Ovary (tissue), 9 donors: ENCODE measurements around the gene SYNPO. TPM values are rescaled to one million over a fixed set of nuclear protein-coding genes. Genes with fewer than 3 reads are reported as not detected.

Source experiments
- DNase-seq, 5 donors: peaks; one replicate each; pipeline ENCODE4 v3.0.0-alpha.2; 2019 to 2020
- H3K27ac ChIP-seq, 2 donors: fragments of 200-600 bp; one replicate each; pipeline versions ENCODE4 v1.5.1 to v1.8.0; 2019 to 2022
- H3K27me3 ChIP-seq: fragments of 200-600 bp; one replicate; pipeline ENCODE4 v1.8.0; 2022
- H3K36me3 ChIP-seq: fragments of 200-600 bp; sonication (generic); one replicate; pipeline ENCODE4 v1.5.1; 2019
- H3K4me1 ChIP-seq: one replicate; pipeline ENCODE4 v1.8.1; 2013; ENCODE audit warnings: mild to moderate bottlenecking, moderate library complexity; ENCODE audit not compliant: insufficient read depth
- H3K4me3 ChIP-seq: fragments of 200-600 bp; sonication (generic); one replicate; pipeline ENCODE4 v1.5.1; 2017
- H3K9me3 ChIP-seq, 2 donors: fragments of 200-600 bp in 1 of 2; sonication (generic) in 1 of 2; one replicate each; pipeline versions ENCODE4 v1.5.1 to v1.8.1; 2013 to 2019; ENCODE audit warnings: mild to moderate bottlenecking in 1 of 2, moderate library complexity in 1 of 2
- EP300 ChIP-seq: sonication (generic); formaldehyde crosslinking; IDR thresholded peaks from one replicate; pipeline ENCODE4 v1.6.1; 2017; ENCODE audit warnings: antibody characterized with exemption
- POLR2A ChIP-seq: fragments of 450-650 bp; IDR thresholded peaks from one replicate; pipeline ENCODE4 v1.6.1; 2017; ENCODE audit warnings: antibody characterized with exemption, mild to moderate bottlenecking, moderate library complexity
- WGBS, 3 donors: extraction: QIAGEN DNeasy Blood & Tissue Kit in 1 of 3; methylation state at CpG; one replicate each; pipeline versions ENCODE4 v1.1.5 to v1.1.7; 2013 to 2017; 5-methylcytosine and 5-hydroxymethylcytosine counted together
- intact Hi-C, 4 donors: fragments of 100-400 bp; cut with DNase I; formaldehyde crosslinking; loops; one replicate each; pipeline versions ENCODE4 v1.11.0 to v1.15.1; 2022 to 2023
- polyA plus RNA-seq, 2 donors: library from polyadenylated mRNA; stranded (reverse); fragments of 200-250 nt in 1 of 2; fragments of 350-450 nt in 1 of 2; fragmentation: Illumina TruSeq in 1 of 2; extraction: RNeasy Lipid Tissue Mini Kit (QIAGEN cat#74804) in 1 of 2; gene quantifications; one replicate each; pipeline ENCODE4 v1.2.3, GENCODE V29; 2013 to 2014
- total RNA-seq, 7 donors: library from RNA; depleted of rRNA in 2 of 7; stranded (reverse); fragments of >200 nt in 2 of 7; fragmentation: NEBNext Ultra II Directional in 3 of 7; extraction: Animal tissue kit (Norgen Biotek cat#: 25700) in 3 of 7; gene quantifications; one replicate each; pipeline versions ENCODE4 v1.1.0 to v1.2.4, GENCODE V29; 2016 to 2023
- TF ChIP-seq, protein P1 (sequence below), 3 donors: fragments of 450-650 bp in 2 of 3; fragments of 200-600 bp in 1 of 3; IDR thresholded peaks; one replicate each; pipeline versions ENCODE4 v1.5.1 to v1.8.0; 2016 to 2022; ENCODE audit warnings: antibody characterized with exemption in 3 of 3, mild to moderate bottlenecking in 1 of 3
- donor health status: DM: no; HTN: no; CAD: no; lungs with moderate emphysema.
- donor health status: DM: no; HTN: no; CAD: no.
- donor health status: Bipolar disorder and iron deficiency.
- donor health status: DM: yes; HTN: yes; CAD: no.
- donor health status: DM: no; HTN: no; CAD: no.
- donor health status: DM: yes; HTN: yes; CAD: no.

SYNPO gene
- total and polyA plus RNA-seq, 9 donors = 8.3 to 174 (median 70.2) TPM

DNA sequence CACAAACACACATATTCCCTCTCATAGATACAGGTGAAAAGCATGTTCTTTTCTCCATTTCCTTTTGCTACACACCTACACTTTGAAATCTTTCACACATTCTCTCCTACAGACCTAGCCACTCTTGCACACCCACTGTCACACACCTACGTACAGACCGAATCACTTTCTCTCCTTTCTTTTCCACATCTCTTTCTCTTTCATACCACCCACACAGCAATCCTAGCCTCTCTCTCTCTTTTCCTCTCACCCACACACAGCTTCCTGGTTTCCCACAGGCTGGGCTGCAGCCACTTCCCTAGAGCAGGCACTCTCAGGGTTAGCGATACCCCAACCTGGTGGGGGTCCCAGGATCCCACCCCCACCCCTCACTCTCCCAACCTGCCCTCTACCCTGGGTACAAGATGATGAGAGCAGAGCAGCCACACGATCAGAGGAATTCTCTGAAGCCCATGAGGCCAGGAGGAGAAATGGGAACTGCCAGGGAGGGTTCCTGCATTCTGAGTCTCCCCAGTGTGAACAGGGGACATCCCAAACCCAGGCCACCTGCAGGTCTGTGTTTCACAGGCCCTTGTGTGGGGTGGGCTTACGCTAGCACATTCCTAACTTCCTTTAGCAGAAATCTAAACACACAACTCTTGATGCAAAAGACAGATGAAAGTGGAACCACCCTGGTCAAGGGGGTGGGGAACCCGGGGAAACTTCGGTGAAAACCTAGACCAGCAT is 17.1 kb upstream of the SYNPO start:
- H3K9me3 ChIP-seq = no peaks in the 10 kb centered on the region
- peaks cover 40% of the 10 kb centered on the region for H3K4me1 ChIP-seq
- 59 to 66% (median 63%) methylated on average over 7 of the region's 7 CpGs for WGBS, 3 donors
- no peaks in the 10 kb centered on the region for H3K27me3 ChIP-seq
- peak overlapping the region in 1 of 2 donors; percentile 80 for H3K27ac ChIP-seq
- no peak for TF ChIP-seq POLR2A
- no peak for TF ChIP-seq EP300
- TF ChIP-seq, protein P1, sequence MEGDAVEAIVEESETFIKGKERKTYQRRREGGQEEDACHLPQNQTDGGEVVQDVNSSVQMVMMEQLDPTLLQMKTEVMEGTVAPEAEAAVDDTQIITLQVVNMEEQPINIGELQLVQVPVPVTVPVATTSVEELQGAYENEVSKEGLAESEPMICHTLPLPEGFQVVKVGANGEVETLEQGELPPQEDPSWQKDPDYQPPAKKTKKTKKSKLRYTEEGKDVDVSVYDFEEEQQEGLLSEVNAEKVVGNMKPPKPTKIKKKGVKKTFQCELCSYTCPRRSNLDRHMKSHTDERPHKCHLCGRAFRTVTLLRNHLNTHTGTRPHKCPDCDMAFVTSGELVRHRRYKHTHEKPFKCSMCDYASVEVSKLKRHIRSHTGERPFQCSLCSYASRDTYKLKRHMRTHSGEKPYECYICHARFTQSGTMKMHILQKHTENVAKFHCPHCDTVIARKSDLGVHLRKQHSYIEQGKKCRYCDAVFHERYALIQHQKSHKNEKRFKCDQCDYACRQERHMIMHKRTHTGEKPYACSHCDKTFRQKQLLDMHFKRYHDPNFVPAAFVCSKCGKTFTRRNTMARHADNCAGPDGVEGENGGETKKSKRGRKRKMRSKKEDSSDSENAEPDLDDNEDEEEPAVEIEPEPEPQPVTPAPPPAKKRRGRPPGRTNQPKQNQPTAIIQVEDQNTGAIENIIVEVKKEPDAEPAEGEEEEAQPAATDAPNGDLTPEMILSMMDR (IDR thresholded peaks at IDR 0.05) = no peak
- no peaks in the 10 kb centered on the region for H3K36me3 ChIP-seq
- H3K4me3 ChIP-seq = no peak overlapping the region
- DNase-seq = peak in 1 of 5 donors; percentile 22
- intact Hi-C loops = no loop called here

GRCh38 chr5:150623878-150624216 is 16.6 kb upstream of the SYNPO start:
- Histone ChIP-seq H3K4me1 (peaks cover 35% of the 10 kb centered on the region), H3K27ac (peak overlapping the region; percentile 49 to 80), H3K36me3 (no peaks in the 10 kb centered on the region), H3K4me3 (no peak overlapping the region), H3K27me3 (no peaks in the 10 kb centered on the region), H3K9me3 (no peaks in the 10 kb centered on the region)
- intact Hi-C loops = no loop called here
- peak in 1 of 5 donors; percentile 23 for DNase-seq
- TF ChIP-seq, protein P1 (IDR thresholded peaks at IDR 0.05) = no peak
- TF ChIP-seq EP300 = no peak
- TF ChIP-seq POLR2A = no peak
- 76 to 80% (median 78%) methylated on average over 5 of the region's 5 CpGs for WGBS, 3 donors

DNA sequence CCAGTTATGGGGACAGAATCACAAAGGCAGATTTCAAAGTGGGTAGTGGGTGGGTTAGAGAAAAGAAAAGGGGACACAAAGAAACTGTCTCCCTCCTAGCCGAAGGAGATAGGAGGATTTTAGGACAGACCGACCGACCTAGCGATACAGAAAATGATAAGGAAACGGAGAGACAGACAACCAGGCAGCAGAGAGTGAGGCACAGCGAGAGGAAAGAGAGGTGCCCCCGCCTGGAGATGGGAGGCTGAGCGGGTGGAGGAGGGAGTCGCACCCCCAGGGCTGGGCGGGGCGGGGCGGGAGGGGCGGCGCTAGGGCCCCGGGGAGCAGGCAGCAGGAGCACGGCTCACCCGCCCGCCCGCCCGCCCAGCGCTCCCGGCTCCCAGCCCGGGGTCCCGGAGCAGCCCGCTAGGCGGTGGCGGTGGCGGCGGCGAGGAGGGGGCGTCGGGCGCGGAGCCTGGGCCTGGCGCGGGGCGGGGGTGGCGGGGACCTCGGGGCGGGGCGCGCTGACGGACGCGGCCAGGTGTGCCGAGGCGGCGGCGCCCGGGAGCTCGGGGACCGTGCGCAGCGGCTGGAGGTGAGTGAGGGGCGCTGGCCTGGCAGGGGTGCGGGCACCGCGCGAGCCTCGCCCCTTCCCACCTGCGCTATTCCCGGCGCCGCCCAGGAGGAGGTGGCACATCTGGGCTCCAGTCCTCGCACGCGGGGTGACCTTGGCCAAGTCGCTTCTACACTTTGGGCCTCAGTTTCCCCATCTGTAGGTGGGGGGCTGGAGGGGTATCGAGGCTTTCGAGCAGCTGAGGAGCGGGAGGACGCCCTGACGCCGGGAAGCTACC is 15.9 kb upstream of the SYNPO start:
- WGBS, 3 donors = 2 to 10% (median 4%) methylated on average over 13 to 71 of the region's 74 CpGs
- H3K36me3 ChIP-seq = no peaks in the 10 kb centered on the region
- TF ChIP-seq EP300 (no peak), POLR2A (no peak)
- TF ChIP-seq, protein P1 (IDR thresholded peaks at IDR 0.05) = no peak
- peaks cover 29% of the 10 kb centered on the region for H3K4me1 ChIP-seq
- H3K4me3 ChIP-seq = peak overlapping the region; percentile 46
- H3K9me3 ChIP-seq = no peaks in the 10 kb centered on the region
- peak overlapping the region; percentile 76 to 80 for H3K27ac ChIP-seq
- intact Hi-C loops = no loop called here
- peak in 4 of 5 donors; percentile 48 to 60 (median 57) for DNase-seq
- no peaks in the 10 kb centered on the region for H3K27me3 ChIP-seq

GRCh38 chr5:150625164-150625535 is 15.3 kb upstream of the SYNPO start:
- TF ChIP-seq, protein P1 (IDR thresholded peaks at IDR 0.05) = no peak
- TF ChIP-seq POLR2A (no peak), EP300 (no peak)

More at GRCh38 chr5:150625164-150625535, 15.3 kb upstream of the SYNPO start:
- 2 to 4% (median 4%) methylated on average over 18 to 19 of the region's 19 CpGs for WGBS, 3 donors
- H3K9me3 ChIP-seq = no peaks in the 10 kb centered on the region
- H3K27me3 ChIP-seq = no peaks in the 10 kb centered on the region
- peak overlapping the region; percentile 76 to 80 for H3K27ac ChIP-seq
- peak overlapping the region; percentile 46 for H3K4me3 ChIP-seq
- intact Hi-C loops = no loop called here
- DNase-seq = peak; percentile 64 to 77 (median 73)
- H3K36me3 ChIP-seq = no peaks in the 10 kb centered on the region
- peaks cover 25% of the 10 kb centered on the region for H3K4me1 ChIP-seq
